ENCODE measurements around the gene NR2E1. TPM values are rescaled to one million over a fixed set of nuclear protein-coding genes. Genes with fewer than 3 reads are reported as not detected.

NR2E1 gene
- total RNA-seq, 1 donor from 2014 or later: not detected

GRCh38 chr6:108156180-108156937 lies 9.5 kb upstream of the NR2E1 start:
- no peaks in the 10 kb centered on the region for H3K36me3 ChIP-seq
- no peak overlapping the region for H3K4me3 ChIP-seq
- peaks cover 96% of the 10 kb centered on the region for H3K27me3 ChIP-seq (ENCODE audit: low read depth)
- no peak overlapping the region for H3K27ac ChIP-seq
- H3K4me1 ChIP-seq: peaks cover 21% of the 10 kb centered on the region
- intact Hi-C loops (cut with DNase I): no loop called here
- DNase-seq (no peak), ATAC-seq (no peak)
- no peaks in the 10 kb centered on the region for H3K9me3 ChIP-seq
- no peak for TF ChIP-seq CTCF (IDR thresholded peaks at IDR 0.05)

- DNase-seq (no peak), ATAC-seq (no peak)
- Histone ChIP-seq H3K27me3 (ENCODE audit: low read depth) (peaks cover 96% of the 10 kb centered on the region), H3K27ac (no peak overlapping the region), H3K4me3 (no peak overlapping the region), H3K9me3 (no peaks in the 10 kb centered on the region), H3K4me1 (peaks cover 21% of the 10 kb centered on the region), H3K36me3 (no peaks in the 10 kb centered on the region)
- no peak for TF ChIP-seq CTCF (IDR thresholded peaks at IDR 0.05)
- intact Hi-C loops (cut with DNase I): no loop called here
These were observed 8.9 kb upstream of the NR2E1 start for GRCh38 chr6:108156938-108157233.

- no peak for TF ChIP-seq CTCF (IDR thresholded peaks at IDR 0.05)
- intact Hi-C loops (cut with DNase I): no loop called here
- ATAC-seq: peak in 1 of 2 donors; percentile 36
These were observed 8.4 kb upstream of the NR2E1 start for GRCh38 chr6:108157234-108157980.

GRCh38 chr6:108157981-108158525 lies 7.8 kb upstream of the NR2E1 start:
- intact Hi-C loops (cut with DNase I): no loop called here
- Histone ChIP-seq H3K27me3 (ENCODE audit: low read depth) (peaks cover 97% of the 10 kb centered on the region), H3K36me3 (no peaks in the 10 kb centered on the region), H3K9me3 (no peaks in the 10 kb centered on the region), H3K27ac (no peak overlapping the region), H3K4me1 (peaks cover 21% of the 10 kb centered on the region), H3K4me3 (peak overlapping the region; percentile 33)
- TF ChIP-seq CTCF (IDR thresholded peaks at IDR 0.05): no peak
- DNase-seq: no peak
- ATAC-seq: no peak

More at GRCh38 chr6:108157234-108157980, 8.4 kb upstream of the NR2E1 start:
- Histone ChIP-seq H3K4me3 (peak overlapping the region; percentile 33), H3K27ac (no peak overlapping the region), H3K9me3 (no peaks in the 10 kb centered on the region), H3K27me3 (ENCODE audit: low read depth) (peaks cover 97% of the 10 kb centered on the region), H3K4me1 (peaks cover 21% of the 10 kb centered on the region), H3K36me3 (no peaks in the 10 kb centered on the region)
- DNase-seq: no peak

GRCh38 chr6:108159981-108160380 lies 5.8 kb upstream of the NR2E1 start:
- ATAC-seq: no peak
- peaks cover 98% of the 10 kb centered on the region for H3K27me3 ChIP-seq (ENCODE audit: low read depth)
- intact Hi-C loops (cut with DNase I): no loop called here

More at GRCh38 chr6:108159981-108160380, 5.8 kb upstream of the NR2E1 start:
- no peaks in the 10 kb centered on the region for H3K9me3 ChIP-seq
- TF ChIP-seq CTCF (IDR thresholded peaks at IDR 0.05): no peak
- H3K36me3 ChIP-seq: no peaks in the 10 kb centered on the region
- no peak overlapping the region for H3K27ac ChIP-seq
- DNase-seq: no peak
- no peak overlapping the region for H3K4me3 ChIP-seq
- peaks cover 28% of the 10 kb centered on the region for H3K4me1 ChIP-seq
